HG03095 (cell line): Measurements from ENCODE around the gene ZNF660.
"Not testable (repeated sequence)": the region's sequence is repeated elsewhere in the genome, so short reads cannot be mapped to it uniquely, and the experiment has no call there.

Experiments
- ATAC-seq: cut with Tn5 transposase; IDR thresholded peaks from one replicate; pipeline ENCODE4 v1.9.1; 2021; ENCODE audit warnings: moderate library complexity; ENCODE audit not compliant: unreplicated experiment

The ZNF660 gene

GRCh38 chr3:44584646-44585501 lies at the start of gene ZNF660:
ZNF660 (plus strand) TSS chr3:44584964; CDS start chr3:44594194, 9,230 bp downstream.
- ATAC-seq, result no peak

DNA sequence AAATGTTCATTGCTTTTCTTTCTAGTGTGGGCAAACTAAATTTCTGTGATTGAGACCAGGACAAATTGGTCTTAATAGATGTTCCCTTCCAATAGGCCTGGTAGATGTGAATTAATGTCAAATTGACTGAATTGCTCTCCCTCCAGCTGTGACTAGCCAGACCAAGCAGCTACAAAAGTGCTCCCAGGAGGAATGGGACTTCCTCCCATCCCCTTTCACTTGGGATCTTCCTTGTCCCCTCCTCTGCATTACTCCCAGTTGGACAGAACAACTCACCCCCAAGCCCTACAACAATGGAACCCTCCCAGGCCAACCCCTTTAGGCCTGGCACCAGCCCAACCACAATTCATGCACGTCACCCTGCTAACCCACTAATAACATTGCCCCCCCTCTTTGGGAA lies 49.4 kb upstream of the ZNF660 start:
- no peak for ATAC-seq

GRCh38 chr3:44544811-44545210 lies 40.0 kb upstream of the ZNF660 start:
- ATAC-seq, result not testable (repeated sequence)

GRCh38 chr3:44554626-44555592 lies 29.9 kb upstream of the ZNF660 start, which contains the start of gene ZKSCAN7:
ZKSCAN7 (plus strand) TSS chr3:44555193; CDS start chr3:44557048, 1,855 bp downstream.
- ATAC-seq, result peak; percentile 70

- ATAC-seq, result no peak
Observed at GRCh38 chr3:44555723-44556122, 29.0 kb upstream of the ZNF660 start.

DNA sequence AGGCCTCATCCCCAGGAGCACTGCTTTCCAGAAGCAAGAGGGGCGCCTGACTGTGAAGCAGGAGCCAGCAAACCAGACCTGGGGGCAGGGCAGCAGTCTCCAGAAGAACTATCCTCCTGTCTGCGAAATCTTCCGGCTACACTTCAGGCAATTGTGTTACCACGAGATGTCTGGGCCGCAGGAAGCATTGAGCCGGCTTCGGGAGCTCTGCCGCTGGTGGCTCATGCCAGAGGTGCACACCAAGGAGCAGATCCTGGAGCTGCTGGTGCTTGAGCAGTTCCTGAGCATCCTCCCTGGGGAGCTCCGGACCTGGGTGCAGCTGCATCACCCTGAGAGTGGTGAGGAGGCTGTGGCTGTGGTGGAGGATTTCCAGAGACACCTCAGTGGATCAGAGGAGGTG lies 27.7 kb upstream of the ZNF660 start:
- ATAC-seq, result no peak

DNA sequence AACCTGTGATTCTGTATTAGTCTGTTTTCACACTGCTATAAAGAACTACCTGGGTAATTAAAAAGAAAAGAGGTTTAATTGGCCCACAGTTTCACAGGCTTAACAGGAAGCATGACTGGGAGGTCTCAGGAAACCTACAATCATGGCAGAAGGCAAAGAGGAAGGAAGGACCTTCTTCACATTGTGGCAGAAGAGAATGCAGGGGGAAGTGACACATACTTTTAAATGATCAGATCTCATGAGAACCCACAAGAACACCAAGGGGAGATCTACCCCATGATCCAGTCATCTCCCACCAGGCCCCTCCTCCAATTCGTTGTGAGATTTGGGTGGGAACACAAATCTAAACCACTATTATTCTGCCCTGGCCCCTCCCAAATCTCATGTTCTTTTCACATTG lies 23.7 kb upstream of the ZNF660 start:
- ATAC-seq, result no peak

DNA sequence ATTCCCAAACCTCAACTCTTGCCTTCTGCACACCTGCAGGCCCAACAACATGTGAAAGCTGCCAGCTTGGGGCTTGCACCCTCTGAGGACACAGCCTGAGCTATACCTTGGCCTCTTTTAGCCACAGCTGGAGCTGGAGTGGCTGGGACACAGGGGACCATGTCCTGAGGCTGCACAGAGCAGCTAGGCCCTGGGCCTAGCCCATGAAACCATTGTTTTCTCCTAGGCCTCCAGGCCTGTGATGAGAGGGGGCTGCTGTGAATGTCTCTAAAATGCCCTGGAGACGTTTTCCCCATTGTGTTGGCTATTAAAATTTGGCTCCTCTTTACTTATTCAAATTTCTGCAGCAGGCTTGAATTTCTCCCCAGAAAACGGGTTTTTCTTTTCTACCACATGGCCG lies 22.6 kb upstream of the ZNF660 start:
- ATAC-seq, result no peak

DNA sequence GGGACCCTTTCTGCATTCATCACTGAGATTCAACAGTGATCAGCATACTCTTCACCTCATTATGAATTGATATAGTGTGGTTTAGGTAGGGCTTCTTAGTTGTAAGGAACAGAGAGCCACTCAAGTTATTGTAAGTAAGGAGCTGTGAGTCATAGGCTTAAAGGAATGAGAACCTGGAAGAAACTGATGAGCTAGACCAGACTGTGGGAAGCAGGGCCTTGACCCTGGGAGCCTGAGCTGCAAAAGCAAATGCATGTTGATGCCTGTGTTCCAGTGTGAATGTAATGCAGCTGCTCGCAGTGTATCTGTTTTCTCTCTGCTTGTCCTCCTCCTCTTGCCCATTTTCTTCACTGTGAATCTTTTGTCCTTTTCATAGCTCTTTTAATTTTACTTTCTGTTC lies 16.2 kb upstream of the ZNF660 start:
- ATAC-seq, result no peak

DNA sequence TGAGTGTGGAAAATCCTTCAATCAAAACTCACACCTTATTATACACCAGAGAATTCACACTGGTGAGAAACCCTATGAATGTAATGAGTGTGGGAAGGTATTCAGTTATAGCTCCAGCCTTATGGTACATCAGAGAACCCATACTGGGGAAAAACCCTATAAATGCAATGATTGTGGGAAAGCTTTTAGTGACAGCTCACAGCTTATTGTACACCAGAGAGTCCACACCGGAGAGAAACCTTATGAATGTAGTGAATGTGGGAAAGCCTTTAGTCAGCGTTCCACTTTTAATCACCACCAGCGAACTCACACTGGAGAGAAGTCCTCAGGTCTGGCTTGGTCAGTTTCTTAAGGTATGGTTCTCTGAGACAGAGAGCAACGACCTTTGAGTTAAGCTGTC lies 13.7 kb upstream of the ZNF660 start:
- no peak for ATAC-seq

DNA sequence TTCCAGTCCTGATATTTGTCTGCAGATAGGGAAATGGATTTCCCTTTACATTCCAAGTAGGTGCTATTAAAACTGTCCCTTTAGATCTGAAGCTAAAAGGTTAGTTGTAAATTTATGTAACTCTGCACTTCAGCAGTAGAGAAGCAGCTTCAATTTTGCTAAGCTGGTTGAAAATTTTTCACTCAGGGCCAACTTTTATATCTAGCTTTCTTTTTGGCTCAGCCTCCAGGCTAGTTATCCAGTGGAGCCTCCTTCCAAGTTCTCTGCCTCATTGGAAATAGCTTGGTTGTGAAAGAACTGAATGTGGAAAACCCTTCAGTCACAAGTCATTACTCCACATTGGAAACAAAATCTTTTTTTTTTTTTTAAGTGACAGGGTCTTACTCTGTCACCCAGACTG lies 8.2 kb upstream of the ZNF660 start:
- ATAC-seq, result no peak

DNA sequence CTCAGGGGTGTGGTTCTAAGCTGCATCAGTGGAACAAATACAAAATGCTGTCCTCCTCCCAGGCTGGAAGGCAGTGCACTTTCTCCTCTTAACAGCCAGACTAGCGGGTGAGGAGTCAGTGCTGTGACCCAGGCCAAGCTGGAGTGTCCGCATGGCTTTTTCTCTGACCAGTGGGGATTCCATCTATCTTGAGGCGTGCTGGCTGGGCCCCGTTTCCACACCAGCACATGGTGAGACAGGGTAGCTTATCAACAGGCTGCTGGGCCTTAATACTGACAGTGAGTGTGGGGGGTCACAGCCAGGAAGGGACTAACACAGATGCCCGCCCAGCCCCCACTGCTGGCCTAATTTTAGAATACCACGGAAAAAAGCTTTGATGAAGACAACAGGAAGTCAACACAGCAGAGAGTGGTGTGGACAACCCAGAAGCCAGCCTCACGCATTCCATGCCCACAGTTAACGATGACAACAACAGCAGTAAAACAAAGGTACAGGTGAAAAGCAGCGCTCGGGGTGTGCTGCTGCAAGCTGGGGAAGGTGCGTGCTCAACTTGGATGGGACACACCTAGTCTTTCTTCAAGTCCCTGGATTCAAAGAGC lies 7.3 kb upstream of the ZNF660 start:
- ATAC-seq, result not testable (repeated sequence)

DNA sequence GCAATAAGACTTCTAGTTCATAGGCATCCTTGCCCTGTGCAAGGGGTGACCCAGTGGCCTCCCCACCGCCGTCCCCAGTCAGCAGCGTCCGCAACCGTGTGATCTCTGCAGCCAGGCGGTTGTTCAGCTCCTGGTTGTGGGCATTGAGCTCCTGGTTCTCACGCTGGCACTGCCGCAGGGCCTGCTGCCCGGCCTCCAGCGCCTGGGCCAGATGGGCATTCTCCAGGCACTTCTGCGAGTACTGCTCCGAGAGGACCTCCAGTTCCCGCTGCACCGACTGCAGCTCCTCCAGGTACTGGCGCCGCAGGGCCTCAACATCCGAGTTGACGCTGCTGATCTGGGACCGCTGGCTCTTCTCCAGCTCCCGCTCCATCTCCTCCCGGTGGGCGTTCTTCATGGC lies 6.4 kb upstream of the ZNF660 start:
- not testable (repeated sequence) for ATAC-seq

GRCh38 chr3:44578924-44579515 lies 5.7 kb upstream of the ZNF660 start:
- ATAC-seq, result not testable (repeated sequence)

DNA sequence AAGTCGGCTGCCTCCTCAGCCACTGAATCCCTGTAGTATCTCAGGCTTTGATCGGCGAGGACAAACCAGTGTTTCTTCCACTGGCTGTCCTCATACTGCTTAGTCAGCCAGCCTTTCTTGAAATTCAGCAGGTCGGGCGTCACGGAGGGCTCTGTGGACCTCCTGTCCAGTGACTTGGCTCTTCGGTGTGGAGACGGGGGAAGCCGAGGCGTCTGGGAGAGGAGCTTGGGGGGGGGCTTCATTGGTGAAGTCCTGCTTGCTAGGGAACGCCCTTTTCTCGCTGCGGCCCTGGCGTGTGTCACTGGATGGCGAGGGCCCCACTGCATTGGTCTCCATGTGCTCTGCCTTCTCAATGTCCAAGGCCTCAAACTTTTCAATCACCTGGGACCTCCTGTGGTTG lies 5.0 kb upstream of the ZNF660 start:
- not testable (repeated sequence) for ATAC-seq

GRCh38 chr3:44580971-44581370 lies 3.8 kb upstream of the ZNF660 start:
- not testable (repeated sequence) for ATAC-seq

- no peak for ATAC-seq
Observed at GRCh38 chr3:44596621-44597020, 11.9 kb downstream of the ZNF660 start.

DNA sequence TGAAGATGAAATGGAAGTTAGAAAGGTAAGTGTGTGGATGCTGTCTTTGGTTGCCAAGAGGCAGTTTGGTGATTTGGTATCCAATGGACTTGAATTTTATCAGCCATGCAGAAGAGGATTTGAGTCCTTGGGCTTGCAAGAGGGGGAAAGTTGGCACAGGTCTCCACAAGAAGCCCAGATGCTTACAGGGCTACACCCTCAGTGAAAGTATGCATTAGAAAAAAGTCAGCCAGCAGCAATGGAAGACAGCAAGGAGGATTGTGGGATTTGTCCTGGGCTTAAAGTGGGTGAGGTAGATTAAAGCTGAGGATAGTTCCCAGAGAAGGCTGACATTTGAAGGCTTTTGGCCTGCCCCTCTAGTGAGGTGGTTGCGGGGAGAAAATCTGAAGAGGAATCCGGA lies 17.0 kb downstream of the ZNF660 start:
- no peak for ATAC-seq

DNA sequence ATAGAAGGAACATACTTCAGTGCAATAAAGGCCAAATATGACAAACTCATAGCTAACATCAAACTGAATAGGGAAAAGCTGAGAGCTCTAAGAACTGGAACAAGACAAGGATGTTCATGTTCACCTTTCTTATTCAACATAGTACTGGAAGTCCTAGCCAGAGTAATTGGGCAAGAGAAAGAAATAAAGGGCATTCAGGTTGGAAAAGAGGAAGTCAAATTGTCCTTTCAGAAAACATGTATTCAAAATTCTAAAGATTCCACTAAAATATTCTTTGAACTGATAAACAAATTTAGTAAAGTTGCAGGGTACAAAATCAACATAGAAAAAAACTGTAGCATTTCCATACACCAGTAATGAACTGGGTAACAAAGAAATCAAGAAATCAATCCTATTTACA lies 27.9 kb downstream of the ZNF660 start:
- no peak for ATAC-seq

DNA sequence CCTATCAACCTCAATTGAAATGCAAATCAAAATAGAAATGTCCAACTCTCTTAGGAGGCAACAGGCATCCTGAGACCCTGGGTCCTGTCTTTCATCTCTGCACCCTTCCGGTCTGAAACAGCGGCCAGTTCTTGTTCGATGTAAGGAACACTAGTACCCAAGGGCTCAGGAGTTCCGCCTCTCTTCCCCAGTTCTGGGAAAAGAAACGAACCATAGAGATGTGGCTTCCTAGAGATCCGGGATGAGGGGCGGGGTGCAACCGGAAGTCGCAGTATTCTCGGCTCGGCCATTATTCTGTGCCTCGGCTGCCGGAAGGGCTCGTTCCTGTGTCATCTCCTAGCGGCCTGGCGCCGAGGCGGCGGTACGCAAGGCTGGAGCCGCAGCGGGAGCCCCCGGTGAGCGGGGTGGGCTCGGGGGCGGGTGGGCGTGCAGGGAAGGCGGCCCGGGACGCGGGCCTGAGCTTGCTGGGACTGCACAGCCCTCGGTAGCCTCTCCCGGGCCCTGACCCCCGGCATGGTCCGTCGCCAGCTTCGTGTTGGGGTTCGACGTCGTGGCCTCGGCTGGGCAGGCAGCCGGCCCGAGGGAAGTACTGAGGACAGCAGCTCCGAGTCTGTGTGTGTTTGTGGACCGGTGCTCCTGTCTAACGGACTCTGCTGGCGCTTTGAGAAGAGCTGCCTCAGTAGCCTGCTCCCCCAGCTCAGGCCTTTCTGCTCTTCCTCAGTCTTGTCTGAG lies 40.2 kb downstream of the ZNF660 start, which contains the start of gene ZNF197:
TSS of gene ZNF197 (plus strand) at position 288 of the 732 bp plus-strand sequence. CDS start 4,119 bp downstream, outside the sequence.
- ATAC-seq, result peak; percentile 88
